Smooth muscle cell (in vitro differentiated cells): ENCODE results near the gene FECH. TPM values are rescaled to one million over a fixed set of nuclear protein-coding genes. Genes with fewer than 3 reads are reported as not detected.

Source experiments
- DNase-seq: peaks from one replicate; lab custom pipeline; 2025; ENCODE audit not compliant: unreplicated experiment; lab: John Stamatoyannopoulos, UW
- H2AFZ ChIP-seq: fragments of 200-600 bp; sonication (generic); 2 replicates; pipeline ENCODE4 v1.6.0; 2016; ENCODE audit warnings: antibody characterized with exemption, low read depth, mild to moderate bottlenecking
- H3F3A ChIP-seq: fragments of 200-600 bp; sonication (generic); 2 replicates; pipeline ENCODE4 v1.6.0; 2017; ENCODE audit warnings: antibody characterized with exemption, low read depth
- H3K27ac ChIP-seq: fragments of 200-600 bp; sonication (generic); 2 replicates; pipeline ENCODE4 v1.5.1; 2016; ENCODE audit warnings: low read depth, mild to moderate bottlenecking
- H3K27me3 ChIP-seq: fragments of 200-600 bp; sonication (generic); 2 replicates; pipeline ENCODE4 v1.6.1; 2016; ENCODE audit warnings: low read depth, mild to moderate bottlenecking
- H3K36me3 ChIP-seq: fragments of 200-600 bp; sonication (generic); 2 replicates; pipeline ENCODE4 v1.5.1; 2016; ENCODE audit warnings: low read depth
- H3K4me1 ChIP-seq: fragments of 200-600 bp; sonication (generic); 2 replicates; pipeline ENCODE4 v1.5.1; 2016; ENCODE audit warnings: low read depth
- H3K4me2 ChIP-seq: fragments of 200-600 bp; sonication (generic); 2 replicates; pipeline ENCODE4 v1.6.0; 2016; ENCODE audit warnings: mild to moderate bottlenecking
- H3K4me3 ChIP-seq: fragments of 200-600 bp; sonication (generic); 2 replicates; pipeline ENCODE4 v1.5.1; 2016; ENCODE audit warnings: mild to moderate bottlenecking
- H3K79me2 ChIP-seq: fragments of 200-600 bp; sonication (generic); 2 replicates; pipeline ENCODE4 v1.6.0; 2016; ENCODE audit warnings: low read depth, mild to moderate bottlenecking
- H3K9ac ChIP-seq: fragments of 200-600 bp; sonication (generic); 2 replicates; pipeline ENCODE4 v1.6.0; 2016; ENCODE audit warnings: low read depth
- H3K9me3 ChIP-seq: fragments of 200-600 bp; sonication (generic); replicated peaks from 2 replicates; pipeline ENCODE4 v1.5.1; 2016; ENCODE audit warnings: low read depth
- H4K20me1 ChIP-seq: fragments of 200-600 bp; sonication (generic); 2 replicates; pipeline ENCODE4 v1.6.0; 2016; ENCODE audit warnings: low read depth
- WGBS: methylation state at CpG from one replicate; pipeline ENCODE4 v1.1.7; 2016; ENCODE audit warnings: low lambda C conversion rate; 5-methylcytosine and 5-hydroxymethylcytosine counted together
- polyA plus RNA-seq: library from polyadenylated mRNA; unstranded; fragments of >200 nt; fragmentation: Nextera tagmentation; extraction: Ambion mirVana; gene quantifications from 2 replicates; pipeline ENCODE4 v1.2.1, GENCODE V29; 2016
- total RNA-seq: library from RNA; depleted of rRNA; stranded (reverse); fragments of >200 nt; gene quantifications from 2 replicates; pipeline ENCODE4 v1.2.3, GENCODE V29; 2014
- TF ChIP-seq, protein P1 (sequence below): fragments of 200-600 bp; sonication (generic); IDR thresholded peaks from 2 replicates; pipeline ENCODE4 v1.5.1; 2017; ENCODE audit warnings: borderline replicate concordance, mild to moderate bottlenecking, antibody characterized with exemption; ENCODE audit not compliant: insufficient read depth, poor library complexity, severe bottlenecking

FECH gene
- total and polyA plus RNA-seq, 2 experiments from 2014 or later, result 18.1 to 52.5 TPM

DNA sequence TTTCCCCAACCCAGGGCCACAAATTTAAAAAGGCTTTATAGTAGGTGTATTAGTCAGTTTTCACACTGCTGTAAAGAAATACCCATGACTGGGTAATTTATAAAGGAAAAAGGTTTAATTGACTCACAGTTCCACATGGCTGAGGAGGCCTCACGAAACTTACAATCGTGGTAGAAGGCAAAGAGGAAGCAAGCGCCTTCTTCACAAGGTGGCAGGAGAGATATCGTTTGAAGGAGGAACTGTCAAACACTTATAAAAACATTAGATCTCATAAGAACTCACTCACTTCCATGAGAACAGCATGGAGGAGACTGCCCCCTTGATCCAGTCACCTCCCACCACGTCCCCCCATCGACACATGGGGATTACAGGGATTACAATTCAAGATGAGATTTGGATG is 70.4 kb downstream of the FECH start:
- no peak overlapping the region for H3K4me2 ChIP-seq
- no peaks in the 10 kb centered on the region for H3K36me3 ChIP-seq
- H3K27ac ChIP-seq, result no peak overlapping the region
- no peak overlapping the region for H2AFZ ChIP-seq
- H3K9ac ChIP-seq, result no peak overlapping the region
- TF ChIP-seq, protein P1, sequence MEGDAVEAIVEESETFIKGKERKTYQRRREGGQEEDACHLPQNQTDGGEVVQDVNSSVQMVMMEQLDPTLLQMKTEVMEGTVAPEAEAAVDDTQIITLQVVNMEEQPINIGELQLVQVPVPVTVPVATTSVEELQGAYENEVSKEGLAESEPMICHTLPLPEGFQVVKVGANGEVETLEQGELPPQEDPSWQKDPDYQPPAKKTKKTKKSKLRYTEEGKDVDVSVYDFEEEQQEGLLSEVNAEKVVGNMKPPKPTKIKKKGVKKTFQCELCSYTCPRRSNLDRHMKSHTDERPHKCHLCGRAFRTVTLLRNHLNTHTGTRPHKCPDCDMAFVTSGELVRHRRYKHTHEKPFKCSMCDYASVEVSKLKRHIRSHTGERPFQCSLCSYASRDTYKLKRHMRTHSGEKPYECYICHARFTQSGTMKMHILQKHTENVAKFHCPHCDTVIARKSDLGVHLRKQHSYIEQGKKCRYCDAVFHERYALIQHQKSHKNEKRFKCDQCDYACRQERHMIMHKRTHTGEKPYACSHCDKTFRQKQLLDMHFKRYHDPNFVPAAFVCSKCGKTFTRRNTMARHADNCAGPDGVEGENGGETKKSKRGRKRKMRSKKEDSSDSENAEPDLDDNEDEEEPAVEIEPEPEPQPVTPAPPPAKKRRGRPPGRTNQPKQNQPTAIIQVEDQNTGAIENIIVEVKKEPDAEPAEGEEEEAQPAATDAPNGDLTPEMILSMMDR, result no peak
- H3K27me3 ChIP-seq, result peaks cover 3% of the 10 kb centered on the region
- 77% methylated on average over 6 of the region's 6 CpGs for WGBS
- no peaks in the 10 kb centered on the region for H3F3A ChIP-seq
- no peaks in the 10 kb centered on the region for H4K20me1 ChIP-seq
- H3K9me3 ChIP-seq, result no peaks in the 10 kb centered on the region
- H3K4me1 ChIP-seq, result no peaks in the 10 kb centered on the region
- DNase-seq, result no peak
- H3K79me2 ChIP-seq, result no peaks in the 10 kb centered on the region
- H3K4me3 ChIP-seq, result no peak overlapping the region

- no peak for DNase-seq
- H3K9ac ChIP-seq, result no peak overlapping the region
- no peak overlapping the region for H3K4me2 ChIP-seq
- no peaks in the 10 kb centered on the region for H3K36me3 ChIP-seq
- H3K79me2 ChIP-seq, result no peaks in the 10 kb centered on the region
- 69% methylated on average over 1 of the region's 1 CpG for WGBS
- H3K4me3 ChIP-seq, result no peak overlapping the region
- H3K27me3 ChIP-seq, result no peaks in the 10 kb centered on the region
- no peaks in the 10 kb centered on the region for H3K9me3 ChIP-seq
- TF ChIP-seq, protein P1, result no peak
- no peaks in the 10 kb centered on the region for H3F3A ChIP-seq
- H3K27ac ChIP-seq, result no peak overlapping the region
- no peaks in the 10 kb centered on the region for H4K20me1 ChIP-seq
- H2AFZ ChIP-seq, result no peak overlapping the region
- H3K4me1 ChIP-seq, result no peaks in the 10 kb centered on the region
These were observed 81.3 kb downstream of the FECH start for GRCh38 chr18:57505231-57505630.

- Histone ChIP-seq H3K9me3 (no peaks in the 10 kb centered on the region), H3F3A (no peaks in the 10 kb centered on the region), H3K4me2 (no peak overlapping the region), H3K4me1 (no peaks in the 10 kb centered on the region), H3K4me3 (no peak overlapping the region), H2AFZ (no peak overlapping the region), H3K79me2 (no peaks in the 10 kb centered on the region), H3K27ac (no peak overlapping the region), H3K9ac (no peak overlapping the region), H3K36me3 (no peaks in the 10 kb centered on the region), H3K27me3 (no peaks in the 10 kb centered on the region), H4K20me1 (no peaks in the 10 kb centered on the region)
- DNase-seq, result no peak
- TF ChIP-seq, protein P1, result no peak
- WGBS, result 76% methylated on average over 9 of the region's 9 CpGs
These were observed 83.9 kb downstream of the FECH start for GRCh38 chr18:57502624-57503023.

GRCh38 chr18:57498682-57499256 is 87.7 kb downstream of the FECH start:
- Histone ChIP-seq H3F3A (no peaks in the 10 kb centered on the region), H3K9me3 (no peaks in the 10 kb centered on the region), H3K27ac (no peak overlapping the region), H2AFZ (no peak overlapping the region), H3K4me1 (no peaks in the 10 kb centered on the region), H3K27me3 (no peaks in the 10 kb centered on the region), H3K9ac (no peak overlapping the region), H3K4me2 (no peak overlapping the region), H3K4me3 (no peak overlapping the region), H3K36me3 (no peaks in the 10 kb centered on the region), H4K20me1 (no peaks in the 10 kb centered on the region), H3K79me2 (no peaks in the 10 kb centered on the region)
- TF ChIP-seq, protein P1, result no peak
- DNase-seq, result no peak
- WGBS, result 78% methylated on average over 4 of the region's 5 CpGs

Other genes starting within 250 kb of the FECH start
- gene ST8SIA3, start 234.1 kb downstream of the FECH start, total RNA-seq, result not detected in 2 replicates
- gene ST8SIA3, start 234.1 kb downstream of the FECH start, polyA plus RNA-seq, result not detected in 2 replicates
- gene ONECUT2, start 151.3 kb downstream of the FECH start, total RNA-seq, result 0.04 TPM in 1 of 2 replicates, not detected in the other
- gene ONECUT2, start 151.3 kb downstream of the FECH start, polyA plus RNA-seq, result not detected in 2 replicates
- gene NARS1, start 35.1 kb upstream of the FECH start, total RNA-seq, result 92.8 and 107 TPM in 2 replicates
- 71.4 and 83.6 TPM in 2 replicates for gene NARS1, start 35.1 kb upstream of the FECH start, polyA plus RNA-seq
- 1.9 and 6.1 TPM in 2 replicates for gene ATP8B1, start 216.6 kb upstream of the FECH start, total RNA-seq
- 1.0 and 1.1 TPM in 2 replicates for gene ATP8B1, start 216.6 kb upstream of the FECH start, polyA plus RNA-seq